GM21423 (cell line): Measurements from ENCODE around the gene ZNF609.
"Not testable (repeated sequence)": the region's sequence is repeated elsewhere in the genome, so short reads cannot be mapped to it uniquely, and the experiment has no call there.

Experiments
- ATAC-seq: cut with Tn5 transposase; IDR thresholded peaks from one replicate; pipeline ENCODE4 v1.9.1; 2021; ENCODE audit warnings: mild to moderate bottlenecking, moderate library complexity; ENCODE audit not compliant: unreplicated experiment

Gene ZNF609

DNA sequence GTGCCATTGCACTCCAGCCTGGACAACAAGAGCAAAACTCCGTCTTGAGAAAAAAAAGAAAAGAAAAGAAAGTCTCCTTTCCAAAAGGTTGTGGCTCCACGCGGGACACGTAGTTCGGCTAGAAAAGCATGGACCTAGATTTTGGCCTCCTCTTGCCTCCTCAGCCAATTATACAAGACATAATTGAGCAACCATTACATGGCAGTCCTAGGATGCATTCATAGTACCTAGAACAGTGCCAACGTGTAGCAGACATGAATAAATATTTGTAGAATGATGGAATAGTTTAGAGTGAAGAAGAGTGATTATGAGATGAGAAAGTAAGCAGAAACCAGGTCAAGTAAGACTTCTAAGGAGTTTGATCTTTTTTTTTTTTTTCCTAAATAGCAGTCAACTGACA is 112.5 kb downstream of the ZNF609 start:
- no peak for ATAC-seq

- ATAC-seq: no peak
Observed at GRCh38 chr15:64574301-64575017, 114.1 kb downstream of the ZNF609 start.

GRCh38 chr15:64580696-64581407 is 120.5 kb downstream of the ZNF609 start:
- ATAC-seq: no peak

- no peak for ATAC-seq
Observed at GRCh38 chr15:64581408-64581761, 121.0 kb downstream of the ZNF609 start.

DNA sequence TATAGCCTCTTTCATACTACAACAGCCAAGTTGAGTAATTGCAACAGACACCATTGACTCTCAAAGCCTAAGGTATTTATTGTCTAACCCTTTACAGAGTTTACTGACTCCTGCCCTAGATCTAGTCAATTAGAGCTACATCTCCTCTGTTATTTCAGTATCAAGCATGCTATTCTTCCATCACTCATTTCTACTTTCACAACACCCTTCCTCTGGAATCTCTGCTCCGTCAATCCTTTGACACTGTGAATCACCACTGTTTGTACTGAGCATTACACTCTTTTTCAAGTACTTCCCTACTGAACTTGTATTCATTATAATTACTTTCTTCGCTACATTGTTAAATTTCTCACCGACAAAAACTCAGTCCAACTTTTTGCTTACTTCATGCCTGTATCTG is 121.8 kb downstream of the ZNF609 start:
- no peak for ATAC-seq

- ATAC-seq: no peak
Observed at GRCh38 chr15:64583519-64583918, 123.1 kb downstream of the ZNF609 start.

GRCh38 chr15:64583983-64584382 is 123.6 kb downstream of the ZNF609 start:
- ATAC-seq: no peak

GRCh38 chr15:64586259-64586870 is 126.0 kb downstream of the ZNF609 start:
- ATAC-seq: no peak

DNA sequence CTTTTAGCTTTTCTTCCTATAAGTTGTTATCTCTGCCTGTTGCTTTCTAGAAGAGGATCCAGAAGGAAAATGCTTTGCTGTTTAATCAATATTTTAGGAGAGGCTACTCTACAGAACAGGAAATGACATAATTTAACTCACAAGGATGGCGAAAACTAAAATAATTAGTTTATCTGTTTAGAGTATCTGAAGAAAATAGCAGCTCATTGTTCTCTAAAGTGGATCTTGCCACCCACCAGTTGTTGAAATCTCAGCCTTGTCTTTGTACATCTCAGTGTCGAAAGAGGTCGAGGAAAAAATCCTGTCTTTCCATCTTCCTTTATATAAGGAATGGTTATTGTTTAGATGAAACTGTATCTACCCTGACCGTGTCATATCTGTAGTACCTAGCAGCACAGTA is 126.6 kb downstream of the ZNF609 start:
- ATAC-seq: no peak

DNA sequence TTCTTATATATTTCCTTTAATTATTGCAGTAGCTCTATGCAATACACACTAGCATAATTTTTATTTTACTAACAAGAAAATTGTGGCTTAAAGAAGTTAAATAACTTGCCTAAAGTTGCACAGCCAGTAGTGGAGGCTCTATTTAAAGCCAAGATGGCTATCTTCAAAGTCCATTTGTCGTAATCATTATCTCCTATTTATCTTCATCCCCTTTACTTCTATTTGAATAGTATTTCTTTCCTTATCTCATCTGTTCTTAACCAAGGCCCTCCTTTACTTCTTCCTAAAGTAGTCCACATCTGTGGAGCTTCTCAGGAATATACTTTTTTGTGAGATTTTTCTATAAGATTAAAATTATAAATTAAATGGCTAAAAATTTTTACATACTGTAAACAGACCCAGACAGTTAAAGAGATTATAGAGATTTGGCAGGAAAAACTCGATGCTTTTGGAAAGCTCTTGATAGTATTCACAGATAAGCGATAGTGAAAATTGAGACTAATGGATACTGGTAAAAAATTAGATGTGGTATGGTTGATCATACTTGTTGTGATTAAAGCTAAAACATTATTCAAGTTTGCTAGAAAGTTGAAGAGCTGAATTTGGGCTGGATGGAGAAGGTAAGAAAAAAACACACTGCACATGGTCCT is 129.2 kb downstream of the ZNF609 start:
- no peak for ATAC-seq

DNA sequence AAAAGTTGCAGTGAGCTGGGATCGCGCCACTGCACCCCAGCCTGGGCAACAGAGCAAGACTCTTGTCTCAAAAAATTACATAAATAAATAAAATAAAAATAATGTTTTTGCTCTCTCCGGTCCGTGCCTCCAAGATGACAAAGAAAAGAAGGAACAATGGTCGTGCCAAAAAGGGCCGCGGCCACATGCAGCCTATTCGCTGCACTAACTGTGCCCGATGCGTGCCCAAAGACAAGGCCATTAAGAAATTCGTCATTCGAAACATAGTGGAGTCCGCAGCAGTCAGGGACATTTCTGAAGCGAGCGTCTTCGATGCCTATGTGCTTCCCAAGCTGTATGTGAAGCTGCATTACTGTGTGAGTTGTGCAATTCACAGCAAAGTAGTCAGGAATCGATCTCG is 132.5 kb downstream of the ZNF609 start:
- not testable (repeated sequence) for ATAC-seq

- ATAC-seq: no peak
Observed at GRCh38 chr15:64596701-64597476, 136.5 kb downstream of the ZNF609 start.

DNA sequence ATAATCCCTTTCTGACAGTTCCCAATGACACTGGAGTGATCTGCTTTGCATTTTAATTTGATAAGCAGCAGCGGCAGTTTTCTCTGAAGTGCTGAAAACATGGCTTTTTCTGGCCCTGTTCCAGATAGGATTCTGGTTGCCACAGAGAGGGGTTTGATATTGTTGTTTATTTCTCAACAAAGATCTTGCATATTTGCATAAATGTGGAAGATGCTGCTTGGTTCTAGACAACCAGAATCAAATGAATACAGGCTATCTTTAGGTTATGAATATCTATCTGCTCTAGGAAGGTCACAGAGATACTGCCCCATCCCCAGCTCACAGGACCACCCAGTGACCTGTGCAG is 137.1 kb downstream of the ZNF609 start:
- no peak for ATAC-seq

DNA sequence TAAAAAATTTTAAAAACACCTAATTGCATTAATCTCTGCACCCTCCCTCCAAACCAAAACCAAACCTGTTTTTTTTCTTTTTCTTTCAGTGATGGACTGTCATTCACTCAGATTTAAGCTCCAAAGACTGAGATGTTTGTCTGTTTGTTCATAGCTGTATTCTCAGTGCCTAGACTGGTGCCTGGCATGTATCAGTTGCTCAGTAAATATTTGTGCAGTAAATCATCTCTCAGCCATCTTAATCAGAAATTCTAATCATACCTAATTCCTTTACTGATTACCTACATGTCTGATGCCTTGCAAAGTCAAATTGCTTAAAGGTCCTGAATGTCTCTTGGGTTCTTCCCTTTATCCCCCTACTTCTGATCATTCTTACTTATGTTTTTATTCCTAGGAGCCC is 138.8 kb downstream of the ZNF609 start:
- ATAC-seq: no peak

GRCh38 chr15:64599716-64600115 is 139.3 kb downstream of the ZNF609 start:
- no peak for ATAC-seq

DNA sequence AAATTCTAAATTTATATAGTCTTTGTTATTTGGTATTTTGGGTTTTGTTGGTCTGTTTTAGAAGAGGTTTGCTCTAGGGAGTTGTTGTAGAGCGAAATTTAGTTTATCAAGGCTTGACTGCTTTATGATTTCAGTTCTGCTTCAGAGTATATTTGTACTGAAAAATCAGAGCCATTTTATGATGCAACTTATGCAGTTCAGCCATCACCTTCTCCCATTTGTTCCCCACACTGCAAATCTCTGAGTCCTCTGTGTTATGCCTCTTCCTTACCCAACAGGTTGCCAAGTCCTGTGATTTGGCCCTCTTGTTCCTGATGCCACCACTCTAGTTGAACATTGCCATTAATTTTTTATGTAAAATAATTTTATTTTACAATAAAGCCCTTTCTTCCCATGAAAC is 140.4 kb downstream of the ZNF609 start:
- no peak for ATAC-seq

GRCh38 chr15:64604319-64604718 is 143.9 kb downstream of the ZNF609 start:
- no peak for ATAC-seq

DNA sequence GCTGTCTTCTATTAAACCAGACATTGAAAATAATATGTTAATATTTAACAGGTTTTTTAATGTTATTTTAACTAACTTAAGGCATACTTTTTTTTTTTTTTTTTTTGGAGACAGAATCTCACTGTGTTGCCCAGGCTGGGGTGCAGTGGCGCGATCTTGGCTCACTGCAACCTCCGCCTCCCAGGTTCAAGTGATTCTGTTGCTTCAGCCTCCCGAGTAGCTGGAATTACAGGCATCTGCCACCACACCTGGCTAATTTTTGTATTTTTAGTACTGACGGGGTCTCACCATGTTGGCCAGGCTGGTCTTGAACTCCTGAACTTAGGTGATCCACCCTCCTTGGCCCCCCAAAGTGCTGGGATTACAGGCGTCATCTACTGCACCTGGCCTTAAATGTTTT is 147.0 kb downstream of the ZNF609 start:
- ATAC-seq: not testable (repeated sequence)

DNA sequence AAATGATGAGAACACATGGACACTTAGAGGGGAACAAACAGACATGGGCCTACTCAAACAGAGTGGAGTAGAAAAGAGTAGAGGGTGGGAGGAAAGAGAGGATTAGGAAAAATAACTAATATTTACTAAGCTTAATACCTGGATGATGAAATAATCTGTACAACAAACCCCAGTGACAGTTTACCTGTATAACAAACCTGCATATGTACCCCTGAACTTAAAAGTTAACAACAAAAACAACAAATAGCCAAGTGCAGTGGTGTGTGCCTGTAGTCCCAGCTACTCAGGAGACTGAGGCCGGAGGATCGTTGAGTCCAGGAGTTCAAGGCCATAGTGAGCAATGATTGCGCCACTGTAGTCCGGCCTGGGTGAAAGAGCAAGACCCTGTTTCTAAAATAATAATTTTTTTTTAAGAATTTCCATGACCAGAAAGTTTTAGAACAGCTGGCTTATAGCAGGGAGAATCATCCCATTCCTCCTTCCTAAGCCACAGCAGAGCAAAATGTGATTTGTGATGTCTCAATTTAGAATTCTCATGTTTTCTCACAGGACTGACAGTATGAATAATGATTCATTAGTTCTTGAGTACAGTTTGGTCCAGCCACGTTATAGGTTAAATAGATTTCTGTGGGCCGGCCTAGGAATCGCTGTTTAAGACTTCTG is 150.0 kb downstream of the ZNF609 start:
- ATAC-seq: no peak

DNA sequence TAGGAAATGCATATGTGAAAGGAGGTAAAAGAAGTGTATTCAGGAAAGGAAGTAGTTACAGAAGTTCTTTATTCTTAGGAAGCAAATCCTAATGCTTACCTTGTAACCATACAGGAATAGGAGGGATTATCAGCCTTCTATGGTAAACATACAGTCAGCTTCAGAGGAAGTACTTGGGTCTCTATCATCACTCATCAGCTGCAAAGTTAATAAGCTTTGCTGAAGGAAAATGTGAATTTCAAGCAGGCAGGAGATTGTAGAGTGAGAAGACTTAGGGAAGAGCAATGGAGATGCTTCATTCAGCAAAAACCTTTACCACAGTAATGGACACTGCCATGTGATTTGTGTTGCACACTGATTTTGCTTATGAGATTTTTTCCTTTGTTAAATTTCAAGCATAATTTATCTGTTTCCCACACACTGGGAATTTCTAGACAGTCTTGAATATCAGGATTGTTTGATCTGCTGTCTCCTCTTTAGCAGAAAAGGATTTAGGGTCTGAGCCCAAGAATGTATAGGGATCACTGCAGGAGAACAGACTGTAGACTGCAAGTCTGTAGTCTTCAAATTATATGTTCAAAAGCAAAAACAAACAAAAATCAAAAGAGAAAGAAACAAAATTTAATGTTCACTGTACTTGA is 150.8 kb downstream of the ZNF609 start:
- no peak for ATAC-seq
